GM18909 (cell line): ENCODE results near the gene TAF3.
"Not testable (repeated sequence)": the region's sequence is repeated elsewhere in the genome, so short reads cannot be mapped to it uniquely, and the experiment has no call there.

ENCODE experiments used
- ATAC-seq: cut with Tn5 transposase; IDR thresholded peaks from one replicate; pipeline ENCODE4 v1.9.1; 2021; ENCODE audit warnings: mild to moderate bottlenecking; ENCODE audit not compliant: unreplicated experiment, poor library complexity

Gene TAF3

GRCh38 chr10:7811000-7811399, 7.3 kb upstream of the TAF3 start:
- ATAC-seq, result no peak

DNA sequence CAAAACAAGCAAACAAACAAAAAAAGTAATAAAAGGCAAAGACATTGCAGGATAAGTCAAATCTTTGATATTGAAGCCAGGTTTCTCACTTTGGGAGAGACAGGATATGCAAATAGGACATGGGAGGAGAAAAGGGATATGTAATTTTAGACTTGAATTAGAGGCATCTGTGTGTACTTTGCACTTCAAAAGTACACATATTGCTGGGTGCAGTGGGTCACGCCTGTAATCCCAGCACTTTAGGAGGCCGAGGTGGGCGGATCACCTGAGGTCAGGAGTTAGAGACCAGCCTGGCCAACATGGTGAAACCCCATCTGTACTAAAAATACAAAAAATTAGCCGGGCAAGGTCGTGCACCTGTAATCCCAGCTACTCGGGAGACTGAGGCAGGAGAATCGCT, 6.6 kb upstream of the TAF3 start:
- ATAC-seq, result not testable (repeated sequence)

GRCh38 chr10:7813481-7813880, 4.8 kb upstream of the TAF3 start:
- ATAC-seq, result no peak

DNA sequence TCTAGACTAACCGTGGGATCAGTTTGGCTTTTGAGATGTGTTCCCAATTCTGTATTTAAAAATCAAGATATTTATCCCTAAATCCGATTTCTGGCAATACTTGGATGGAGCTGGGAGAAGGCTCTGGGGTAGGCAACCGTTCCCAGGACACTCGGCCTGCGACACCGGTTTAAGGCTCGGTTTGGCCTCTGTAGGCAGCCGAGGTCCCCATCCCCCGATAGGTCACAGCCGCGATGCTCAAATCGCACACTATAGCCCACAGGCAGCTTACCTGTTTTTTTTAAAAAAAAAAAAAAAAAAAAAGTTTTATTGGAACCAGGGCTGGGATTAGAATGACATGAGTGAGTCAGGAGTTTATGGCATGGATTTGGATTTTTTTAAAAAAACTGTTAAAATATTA, 729 bp upstream of the TAF3 start:
- no peak for ATAC-seq

GRCh38 chr10:7817984-7818294, 366 bp upstream of the TAF3 start:
- peak; percentile 22 for ATAC-seq

DNA sequence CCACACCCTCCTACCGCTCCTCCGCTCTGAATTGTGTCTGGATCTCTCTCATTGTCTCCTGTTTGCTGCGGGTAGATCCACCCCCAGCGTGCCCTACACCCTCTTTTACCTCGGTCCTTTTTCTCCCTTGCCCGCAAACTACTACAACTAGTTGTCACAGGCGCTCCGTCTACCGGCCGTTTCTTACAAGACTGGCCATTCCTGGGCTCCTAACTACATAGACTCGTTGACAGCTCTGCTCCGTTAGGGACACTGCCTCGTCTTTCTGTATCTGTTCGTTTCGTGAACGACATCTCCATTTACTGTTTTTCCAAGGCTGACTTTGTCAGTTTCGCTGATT, 786 bp downstream of the TAF3 start:
- peak; percentile 51 for ATAC-seq

- no peak for ATAC-seq
Observed at GRCh38 chr10:7824251-7824650, 5.9 kb downstream of the TAF3 start.

DNA sequence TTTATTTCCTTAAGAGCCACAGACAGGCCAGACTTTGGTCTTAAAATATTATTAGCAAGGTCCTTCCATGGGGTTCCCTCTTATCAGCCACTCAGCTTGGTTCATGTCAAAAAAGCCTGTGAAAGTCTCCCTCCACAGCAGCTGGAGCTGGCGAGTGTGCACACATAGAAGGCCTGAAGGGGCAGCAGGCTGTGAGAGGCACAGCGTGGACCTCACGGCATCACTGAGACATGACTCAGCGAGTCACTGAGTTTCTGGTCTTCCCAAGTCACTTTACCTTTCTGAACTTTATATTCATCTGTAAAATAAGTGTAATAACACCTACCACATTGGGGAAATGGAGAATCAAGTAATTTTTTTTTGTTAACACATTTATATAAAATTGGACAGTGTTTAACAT, 8.7 kb downstream of the TAF3 start:
- no peak for ATAC-seq

DNA sequence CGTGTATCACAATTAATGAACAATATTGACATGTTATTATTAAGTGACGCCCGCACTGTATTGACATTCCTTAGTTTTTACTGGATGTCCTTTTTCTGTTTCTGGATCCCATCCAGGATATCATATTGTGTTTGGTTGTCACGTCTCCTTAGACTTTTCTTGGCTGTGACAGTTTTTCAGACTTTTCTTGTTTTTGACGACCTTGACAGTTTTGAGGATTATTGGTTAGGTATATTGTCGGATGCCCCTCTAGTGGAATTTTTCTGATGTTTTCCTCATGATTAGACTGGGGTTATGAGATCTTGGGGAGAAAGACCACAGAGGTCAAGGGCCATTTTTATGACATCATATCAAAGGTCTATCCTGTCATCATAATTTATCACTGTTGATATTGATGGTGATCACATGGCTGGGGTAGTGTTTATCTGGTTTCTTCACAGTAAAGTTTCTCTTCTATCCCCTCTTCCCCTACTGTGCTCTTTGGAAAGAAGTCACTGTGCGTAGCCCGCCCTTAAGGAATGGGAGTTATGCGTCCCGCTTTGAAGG, 11.1 kb downstream of the TAF3 start:
- ATAC-seq, result no peak

GRCh38 chr10:7832060-7832459, 13.8 kb downstream of the TAF3 start:
- ATAC-seq, result no peak

- no peak for ATAC-seq
Observed at GRCh38 chr10:7833210-7833609, 14.9 kb downstream of the TAF3 start.

- no peak for ATAC-seq
Observed at GRCh38 chr10:7834262-7834661, 16.0 kb downstream of the TAF3 start.

- ATAC-seq, result no peak
Observed at GRCh38 chr10:7836571-7836970, 18.3 kb downstream of the TAF3 start.

DNA sequence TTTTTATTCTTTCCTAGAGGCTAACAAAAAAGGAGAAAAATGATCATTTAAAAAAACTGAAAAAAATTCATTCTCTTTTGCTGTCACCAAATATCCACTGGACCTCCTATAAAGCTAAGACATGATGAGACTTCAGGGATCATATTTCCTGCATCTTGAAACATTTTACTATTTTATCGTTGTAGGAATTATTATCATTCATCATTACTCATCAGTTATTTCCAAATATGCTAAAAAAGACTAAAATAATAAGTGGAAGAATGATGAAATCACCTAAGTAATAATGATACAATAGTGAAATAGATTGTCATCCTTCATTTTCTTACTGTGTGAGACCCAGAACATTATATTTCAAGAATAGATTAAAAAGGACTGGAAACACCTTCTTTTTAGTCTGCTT, 28.3 kb downstream of the TAF3 start:
- ATAC-seq, result no peak

GRCh38 chr10:7853226-7853842, 35.0 kb downstream of the TAF3 start:
- ATAC-seq, result no peak

GRCh38 chr10:7853890-7854289, 35.6 kb downstream of the TAF3 start:
- ATAC-seq, result no peak

DNA sequence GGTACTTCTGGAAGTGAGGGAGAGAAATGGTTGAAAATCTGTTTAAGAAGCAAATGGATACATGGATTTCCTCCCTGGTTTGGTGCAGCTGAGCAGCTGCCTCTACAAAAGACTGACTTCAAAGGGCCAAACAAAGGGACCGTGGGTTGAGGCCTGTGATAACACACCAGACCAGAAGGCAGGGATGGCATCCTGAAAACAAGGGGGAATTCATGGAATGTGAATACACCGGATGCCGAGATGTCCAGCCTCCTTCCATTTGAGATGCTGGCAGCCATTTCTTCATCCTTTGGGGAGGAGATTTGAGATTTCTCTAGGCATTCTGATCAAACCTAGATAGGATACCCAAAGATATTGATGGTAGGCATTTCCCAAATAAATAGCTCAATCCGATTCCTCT, 36.9 kb downstream of the TAF3 start:
- ATAC-seq, result no peak

- ATAC-seq, result no peak
Observed at GRCh38 chr10:7856678-7857077, 38.4 kb downstream of the TAF3 start.

DNA sequence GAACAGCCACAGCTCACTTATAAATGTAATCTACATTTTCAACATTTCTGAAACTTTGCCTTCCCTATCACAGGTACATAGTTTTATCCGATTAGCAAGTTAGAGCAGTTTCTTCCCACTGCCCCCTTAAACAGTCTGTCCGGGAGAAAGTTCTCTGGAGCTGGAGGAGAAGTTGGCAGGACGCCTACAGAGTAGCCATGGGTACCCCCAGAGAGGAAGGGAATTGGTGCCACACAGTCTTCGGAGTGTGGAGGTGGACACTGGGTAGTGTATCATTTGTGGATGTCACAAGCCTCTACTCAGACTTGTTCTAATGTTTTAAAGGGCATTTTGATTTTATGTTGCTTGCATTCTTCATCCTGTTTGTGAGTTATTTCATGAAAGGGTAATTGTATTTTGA, 39.0 kb downstream of the TAF3 start:
- no peak for ATAC-seq

DNA sequence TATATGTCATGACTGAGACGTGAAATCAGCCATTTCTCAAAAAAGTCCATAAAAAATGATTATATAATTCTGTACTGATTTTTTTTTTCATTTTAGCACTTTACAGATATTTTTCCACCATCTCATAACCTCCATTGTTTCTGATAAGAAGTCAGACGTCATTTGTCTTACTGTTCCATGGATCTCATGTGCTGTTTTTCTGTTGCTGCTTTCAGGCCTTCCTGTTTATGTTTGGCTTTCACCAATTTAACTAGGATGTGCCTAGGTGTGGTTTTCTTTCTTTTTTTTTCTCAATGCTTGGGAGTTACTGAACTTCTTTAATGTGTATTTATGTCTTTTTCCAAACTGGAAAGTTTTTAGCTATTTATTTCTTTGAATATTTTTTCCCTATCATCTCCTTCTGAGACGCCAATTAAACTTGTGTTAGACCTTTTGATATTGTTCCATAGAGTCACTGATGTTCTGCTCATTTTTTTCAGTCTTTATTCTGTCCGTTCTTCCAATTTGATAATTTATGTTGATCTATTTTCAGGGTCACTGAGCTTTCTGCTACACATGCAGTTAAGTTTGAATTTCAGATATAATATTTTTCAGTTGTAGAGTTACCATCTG, 43.3 kb downstream of the TAF3 start:
- ATAC-seq, result no peak

DNA sequence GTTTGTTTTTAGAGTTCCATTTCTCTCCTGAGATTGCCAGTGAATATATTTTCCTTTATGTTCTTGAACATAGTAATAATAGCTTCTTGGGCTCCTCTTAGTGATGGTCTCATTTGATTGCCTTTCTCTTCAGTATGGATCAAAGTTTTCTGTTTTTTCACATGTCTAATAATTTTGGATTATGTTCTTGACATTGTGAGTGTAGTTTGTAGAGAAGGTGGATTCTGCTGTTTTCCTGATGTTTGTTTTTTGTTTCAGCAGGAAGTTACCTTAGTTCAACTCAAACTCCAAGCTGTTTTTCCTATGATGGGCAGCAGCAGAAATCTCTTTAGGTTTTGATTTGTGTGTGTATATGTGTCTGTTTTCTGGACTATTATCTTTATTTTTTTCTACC, 43.8 kb downstream of the TAF3 start:
- ATAC-seq, result no peak

- no peak for ATAC-seq
Observed at GRCh38 chr10:7866176-7866575, 47.9 kb downstream of the TAF3 start.

- ATAC-seq, result no peak
Observed at GRCh38 chr10:7872041-7872442, 53.7 kb downstream of the TAF3 start.
